GM10248 (cell line): ENCODE data around the gene CDC42BPB.
"Not testable (repeated sequence)": the region's sequence is repeated elsewhere in the genome, so short reads cannot be mapped to it uniquely, and the experiment has no call there.

ENCODE experiments used
- CTCF ChIA-PET: fragments of 300-600 bp; sonication (Branson Sonifier 250); formaldehyde crosslinking; extraction: SDS; loops from one replicate; lab custom pipeline; 2021; ENCODE audit warnings: antibody characterized with exemption; lab: Yijun Ruan, JAX
- POLR2A ChIA-PET: fragments of 350-650 bp; sonication (Branson Sonifier 250); formaldehyde crosslinking; extraction: SDS; loops from one replicate; lab custom pipeline; 2020; ENCODE audit warnings: antibody characterized with exemption; lab: Yijun Ruan, JAX
- DNase-seq: peaks from one replicate; pipeline ENCODE4 v3.0.0; 2012; ENCODE audit errors: extremely low spot score
- TF ChIP-seq, protein P1 (sequence below): IDR thresholded peaks from 2 replicates; pipeline ENCODE4 v1.5.1; 2012; ENCODE audit warnings: mild to moderate bottlenecking, low read depth; ENCODE audit errors: extremely low read depth, missing control alignments, control extremely low read depth

Gene CDC42BPB

GRCh38 chr14:103055695-103056094 is 1.7 kb downstream of the CDC42BPB start:
- TF ChIP-seq, protein P1, sequence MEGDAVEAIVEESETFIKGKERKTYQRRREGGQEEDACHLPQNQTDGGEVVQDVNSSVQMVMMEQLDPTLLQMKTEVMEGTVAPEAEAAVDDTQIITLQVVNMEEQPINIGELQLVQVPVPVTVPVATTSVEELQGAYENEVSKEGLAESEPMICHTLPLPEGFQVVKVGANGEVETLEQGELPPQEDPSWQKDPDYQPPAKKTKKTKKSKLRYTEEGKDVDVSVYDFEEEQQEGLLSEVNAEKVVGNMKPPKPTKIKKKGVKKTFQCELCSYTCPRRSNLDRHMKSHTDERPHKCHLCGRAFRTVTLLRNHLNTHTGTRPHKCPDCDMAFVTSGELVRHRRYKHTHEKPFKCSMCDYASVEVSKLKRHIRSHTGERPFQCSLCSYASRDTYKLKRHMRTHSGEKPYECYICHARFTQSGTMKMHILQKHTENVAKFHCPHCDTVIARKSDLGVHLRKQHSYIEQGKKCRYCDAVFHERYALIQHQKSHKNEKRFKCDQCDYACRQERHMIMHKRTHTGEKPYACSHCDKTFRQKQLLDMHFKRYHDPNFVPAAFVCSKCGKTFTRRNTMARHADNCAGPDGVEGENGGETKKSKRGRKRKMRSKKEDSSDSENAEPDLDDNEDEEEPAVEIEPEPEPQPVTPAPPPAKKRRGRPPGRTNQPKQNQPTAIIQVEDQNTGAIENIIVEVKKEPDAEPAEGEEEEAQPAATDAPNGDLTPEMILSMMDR: no peak
- POLR2A ChIA-PET: no interaction called here
- CTCF ChIA-PET: interaction anchor here (0.9 kb wide), 1 partner anchor 361 kb away, joined by 3 read pairs; no protein-coding TSS in a partner anchor
- no peak for DNase-seq

GRCh38 chr14:103052407-103052806 is 4.9 kb downstream of the CDC42BPB start:
- DNase-seq: no peak
- CTCF ChIA-PET: interaction anchor here (0.7 to 1.9 kb wide), 3 partner anchors 8 to 358 kb away, joined by 3 to 4 read pairs (median 4); no protein-coding TSS in a partner anchor
- TF ChIP-seq, protein P1: no peak
- POLR2A ChIA-PET: no interaction called here

GRCh38 chr14:103050935-103051334 is 6.4 kb downstream of the CDC42BPB start:
- DNase-seq: no peak
- ChIA-PET POLR2A (no interaction called here), CTCF (interaction anchor here (0.8 to 1.0 kb wide), 2 partner anchors 90 to 340 kb away, joined by 3 read pairs; no protein-coding TSS in a partner anchor)
- TF ChIP-seq, protein P1: no peak

- CTCF ChIA-PET: interaction anchor here (1.1 to 1.2 kb wide), 2 partner anchors 10 to 57 kb away, joined by 4 read pairs; no protein-coding TSS in a partner anchor
- POLR2A ChIA-PET, DNase-seq: not testable (repeated sequence)
Measured at GRCh38 chr14:103047453-103047852, 9.9 kb downstream of the CDC42BPB start.

DNA sequence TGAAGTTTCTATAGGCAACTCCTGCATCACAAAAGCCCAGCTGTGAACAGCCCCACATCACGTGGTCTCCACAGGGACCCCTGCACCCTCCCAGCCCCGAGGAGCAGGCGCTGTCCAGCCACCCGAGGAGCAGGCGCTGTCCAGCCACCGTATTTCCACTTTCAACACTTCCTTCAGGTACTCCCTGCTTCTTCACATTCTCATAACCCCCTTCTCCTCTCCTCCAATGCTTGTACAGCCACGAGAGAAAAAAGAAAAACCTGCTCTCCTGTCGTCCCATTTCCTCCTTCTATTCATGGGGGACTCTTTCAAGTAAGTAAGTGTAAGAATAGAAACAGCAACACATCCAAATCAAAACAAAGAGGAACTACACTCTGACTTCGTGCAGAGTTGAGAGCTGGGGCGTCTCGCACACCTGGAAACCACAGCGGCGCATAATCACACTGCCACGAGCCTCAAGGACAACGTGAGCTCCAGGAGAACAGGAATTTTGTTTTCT is 11.9 kb downstream of the CDC42BPB start:
- peak; percentile 60 for DNase-seq
- ChIA-PET CTCF (interaction anchor here (0.9 to 1.8 kb wide), 4 partner anchors 8 to 59 kb away, joined by 3 to 4 read pairs (median 4); no protein-coding TSS in a partner anchor), POLR2A (no interaction called here)
- TF ChIP-seq, protein P1: no peak

GRCh38 chr14:103043257-103044015 is 13.9 kb downstream of the CDC42BPB start:
- no peak for DNase-seq
- ChIA-PET POLR2A (interaction anchor here (0.6 kb wide), 1 partner anchor 384 kb away, joined by 3 read pairs; no protein-coding TSS in a partner anchor), CTCF (interaction anchor here (1.1 to 1.4 kb wide), 2 partner anchors 10 to 24 kb away, joined by 3 to 4 read pairs; no protein-coding TSS in a partner anchor)
- TF ChIP-seq, protein P1: no peak

- DNase-seq: no peak
- TF ChIP-seq, protein P1: no peak
- CTCF ChIA-PET: interaction anchor here (1.0 kb wide), 1 partner anchor 17 kb away, joined by 3 read pairs; no protein-coding TSS in a partner anchor
- POLR2A ChIA-PET: no interaction called here
Measured at GRCh38 chr14:103041464-103041863, 15.9 kb downstream of the CDC42BPB start.
